Karpas-422 (cell line): ENCODE measurements around the gene ASB11. TPM values are rescaled to one million over a fixed set of nuclear protein-coding genes. Genes with fewer than 3 reads are reported as not detected.
"Not testable (repeated sequence)": the region's sequence is repeated elsewhere in the genome, so short reads cannot be mapped to it uniquely, and the experiment has no call there.

Experiments used
- DNase-seq: peaks from one replicate; pipeline ENCODE4 v3.0.0-alpha.2; 2015
- H2AFZ ChIP-seq: fragments of 200-600 bp; sonication (generic); 2 replicates; pipeline ENCODE4 v1.6.1; 2014; ENCODE audit warnings: antibody characterized with exemption, low read length, mixed read lengths
- H3K27ac ChIP-seq: fragments of 200-600 bp; sonication (generic); 2 replicates; pipeline ENCODE4 v1.5.1; 2014; ENCODE audit warnings: mild to moderate bottlenecking, low read length, moderate library complexity
- H3K27me3 ChIP-seq: fragments of 200-600 bp; sonication (generic); 2 replicates; pipeline ENCODE4 v1.6.1; 2014; ENCODE audit warnings: low read length, mixed read lengths
- H3K36me3 ChIP-seq: fragments of 200-600 bp; sonication (generic); 2 replicates; pipeline ENCODE4 v1.6.1; 2014; ENCODE audit warnings: low read length, mixed read lengths; ENCODE audit not compliant: insufficient read depth
- H3K4me1 ChIP-seq: fragments of 200-600 bp; sonication (generic); 2 replicates; pipeline ENCODE4 v1.6.1; 2014; ENCODE audit warnings: mild to moderate bottlenecking, low read length, mixed read lengths
- H3K4me2 ChIP-seq: fragments of 200-600 bp; sonication (generic); 2 replicates; pipeline ENCODE4 v1.6.1; 2014; ENCODE audit warnings: low read length, low read depth, mild to moderate bottlenecking; ENCODE audit not compliant: poor library complexity, severe bottlenecking
- H3K4me3 ChIP-seq: fragments of 200-600 bp; sonication (generic); 2 replicates; pipeline ENCODE4 v1.5.1; 2014; ENCODE audit warnings: mild to moderate bottlenecking, antibody characterized with exemption, low read length, mixed read lengths
- H3K79me2 ChIP-seq: fragments of 200-600 bp; sonication (generic); 2 replicates; pipeline ENCODE4 v1.6.1; 2014; ENCODE audit warnings: mild to moderate bottlenecking, low read length, mixed read lengths
- H3K9ac ChIP-seq: fragments of 200-600 bp; sonication (generic); 2 replicates; pipeline ENCODE4 v1.6.0; 2014; ENCODE audit warnings: low read length
- H3K9me2 ChIP-seq: fragments of 200-600 bp; sonication (generic), shearing (Covaris generic); replicated peaks from 2 replicates; pipeline ENCODE4 v1.6.0; 2014; ENCODE audit warnings: mild to moderate bottlenecking, low read length, moderate library complexity; ENCODE audit not compliant: insufficient read depth
- H3K9me3 ChIP-seq: fragments of 300-700, 200-600 bp; sonication (generic); 2 replicates; pipeline ENCODE4 v1.6.1; 2014; ENCODE audit warnings: low read length, mixed read lengths
- H4K20me1 ChIP-seq: fragments of 200-600 bp; sonication (generic); 2 replicates; pipeline ENCODE4 v1.6.1; 2014; ENCODE audit warnings: mild to moderate bottlenecking, antibody characterized with exemption, low read length, low read depth; ENCODE audit not compliant: insufficient read depth
- total RNA-seq: library from RNA; depleted of rRNA; stranded (reverse); fragments of >200 nt; shearing (Covaris generic); gene quantifications from 2 replicates; pipeline ENCODE4 v1.2.3, GENCODE V29; 2014; ENCODE audit warnings: low replicate concordance

Gene ASB11
- total RNA-seq, 1 experiment from 2014 or later = not detected

GRCh38 chrX:15322072-15322471 lies 6.6 kb upstream of the ASB11 start:
- H3K4me2 ChIP-seq = no peak overlapping the region
- H3K27me3 ChIP-seq = no peaks in the 10 kb centered on the region
- no peak overlapping the region for H3K9ac ChIP-seq
- no peak overlapping the region for H2AFZ ChIP-seq
- no peaks in the 10 kb centered on the region for H4K20me1 ChIP-seq
- H3K9me3 ChIP-seq = no peaks in the 10 kb centered on the region
- no peak overlapping the region for H3K27ac ChIP-seq
- no peak for DNase-seq
- no peaks in the 10 kb centered on the region for H3K9me2 ChIP-seq
- no peaks in the 10 kb centered on the region for H3K36me3 ChIP-seq
- no peaks in the 10 kb centered on the region for H3K79me2 ChIP-seq
- no peak overlapping the region for H3K4me3 ChIP-seq
- no peaks in the 10 kb centered on the region for H3K4me1 ChIP-seq

GRCh38 chrX:15321447-15321846 lies 6.0 kb upstream of the ASB11 start:
- no peaks in the 10 kb centered on the region for H4K20me1 ChIP-seq
- H3K79me2 ChIP-seq = no peaks in the 10 kb centered on the region
- no peak overlapping the region for H2AFZ ChIP-seq
- no peaks in the 10 kb centered on the region for H3K36me3 ChIP-seq
- H3K27ac ChIP-seq = no peak overlapping the region
- DNase-seq = no peak
- H3K9ac ChIP-seq = no peak overlapping the region
- H3K4me2 ChIP-seq = no peak overlapping the region
- no peaks in the 10 kb centered on the region for H3K27me3 ChIP-seq
- H3K9me2 ChIP-seq = no peaks in the 10 kb centered on the region
- no peaks in the 10 kb centered on the region for H3K4me1 ChIP-seq
- no peak overlapping the region for H3K4me3 ChIP-seq
- H3K9me3 ChIP-seq = no peaks in the 10 kb centered on the region

GRCh38 chrX:15320297-15320696 lies 4.9 kb upstream of the ASB11 start:
- Histone ChIP-seq H3K27ac (no peak overlapping the region), H3K4me1 (peaks cover 5% of the 10 kb centered on the region; the same call in 1 of the 2 replicates), H3K9me2 (no peaks in the 10 kb centered on the region), H3K4me2 (no peak overlapping the region), H3K79me2 (no peaks in the 10 kb centered on the region), H3K27me3 (no peaks in the 10 kb centered on the region), H3K9me3 (no peaks in the 10 kb centered on the region), H3K9ac (no peak overlapping the region), H3K4me3 (no peak overlapping the region), H4K20me1 (no peaks in the 10 kb centered on the region), H2AFZ (no peak overlapping the region), H3K36me3 (no peaks in the 10 kb centered on the region)
- DNase-seq = no peak

GRCh38 chrX:15319075-15319474 lies 3.6 kb upstream of the ASB11 start:
- Histone ChIP-seq H3K79me2 (no peaks in the 10 kb centered on the region), H3K4me3 (no peak overlapping the region), H3K9me3 (no peaks in the 10 kb centered on the region), H3K4me1 (peaks cover 8% of the 10 kb centered on the region; the same call in 1 of the 2 replicates), H3K27me3 (no peaks in the 10 kb centered on the region), H3K27ac (no peak overlapping the region), H3K36me3 (no peaks in the 10 kb centered on the region), H3K9ac (no peak overlapping the region), H3K4me2 (no peak overlapping the region), H2AFZ (no peak overlapping the region), H4K20me1 (no peaks in the 10 kb centered on the region), H3K9me2 (no peaks in the 10 kb centered on the region)
- DNase-seq = no peak

- H3K4me1 ChIP-seq = peaks cover 8% of the 10 kb centered on the region; the same call in 1 of the 2 replicates
- no peak overlapping the region for H2AFZ ChIP-seq
- H3K9ac ChIP-seq = no peak overlapping the region
- H3K4me3 ChIP-seq = no peak overlapping the region
- H3K9me3 ChIP-seq = no peaks in the 10 kb centered on the region
- no peak for DNase-seq
- no peaks in the 10 kb centered on the region for H3K9me2 ChIP-seq
- no peaks in the 10 kb centered on the region for H4K20me1 ChIP-seq
- no peaks in the 10 kb centered on the region for H3K79me2 ChIP-seq
- H3K27me3 ChIP-seq = no peaks in the 10 kb centered on the region
- no peak overlapping the region for H3K27ac ChIP-seq
- no peak overlapping the region for H3K4me2 ChIP-seq
- H3K36me3 ChIP-seq = no peaks in the 10 kb centered on the region
Observed at GRCh38 chrX:15314472-15314871, 968 bp downstream of the ASB11 start.

- Histone ChIP-seq H3K27me3 (no peaks in the 10 kb centered on the region), H3K9me3 (no peaks in the 10 kb centered on the region)
Observed at GRCh38 chrX:15311119-15311518, 4.3 kb downstream of the ASB11 start.

GRCh38 chrX:15310117-15310516 lies 5.3 kb downstream of the ASB11 start:
- Histone ChIP-seq H3K36me3 (no peaks in the 10 kb centered on the region), H3K4me3 (no peak overlapping the region), H3K9me3 (no peaks in the 10 kb centered on the region), H3K27me3 (no peaks in the 10 kb centered on the region), H2AFZ (no peak overlapping the region), H3K9me2 (no peaks in the 10 kb centered on the region), H3K79me2 (no peaks in the 10 kb centered on the region), H3K27ac (no peak overlapping the region), H4K20me1 (no peaks in the 10 kb centered on the region), H3K9ac (no peak overlapping the region), H3K4me1 (peaks cover under 1% of the 10 kb centered on the region; the same call in 1 of the 2 replicates), H3K4me2 (no peak overlapping the region)
- DNase-seq = no peak

More at GRCh38 chrX:15311119-15311518, 4.3 kb downstream of the ASB11 start:
- Histone ChIP-seq H3K4me3 (no peak overlapping the region), H3K4me1 (peaks cover 8% of the 10 kb centered on the region; the same call in 1 of the 2 replicates), H3K79me2 (no peaks in the 10 kb centered on the region), H2AFZ (no peak overlapping the region), H3K4me2 (no peak overlapping the region), H3K27ac (no peak overlapping the region), H3K36me3 (no peaks in the 10 kb centered on the region), H3K9me2 (no peaks in the 10 kb centered on the region), H3K9ac (no peak overlapping the region), H4K20me1 (no peaks in the 10 kb centered on the region)
- no peak for DNase-seq

- H3K4me2 ChIP-seq, H3K36me3 ChIP-seq, H4K20me1 ChIP-seq, H3K27me3 ChIP-seq, H3K4me3 ChIP-seq, H3K9me2 ChIP-seq, H3K9me3 ChIP-seq, H3K27ac ChIP-seq, H3K79me2 ChIP-seq, H3K9ac ChIP-seq, DNase-seq, H2AFZ ChIP-seq, H3K4me1 ChIP-seq: not testable (repeated sequence)
Observed at GRCh38 chrX:15305899-15306298, 9.5 kb downstream of the ASB11 start.

GRCh38 chrX:15301924-15302323 lies 13.5 kb downstream of the ASB11 start:
- H3K36me3 ChIP-seq = no peaks in the 10 kb centered on the region
- no peak overlapping the region for H3K27ac ChIP-seq
- H3K9me3 ChIP-seq = no peaks in the 10 kb centered on the region
- no peak overlapping the region for H2AFZ ChIP-seq
- no peaks in the 10 kb centered on the region for H3K4me1 ChIP-seq
- no peak overlapping the region for H3K9ac ChIP-seq
- no peaks in the 10 kb centered on the region for H3K27me3 ChIP-seq
- no peaks in the 10 kb centered on the region for H3K79me2 ChIP-seq
- no peak overlapping the region for H3K4me3 ChIP-seq
- no peaks in the 10 kb centered on the region for H3K9me2 ChIP-seq
- no peak for DNase-seq
- no peaks in the 10 kb centered on the region for H4K20me1 ChIP-seq
- H3K4me2 ChIP-seq = no peak overlapping the region
